GM19452 (cell line): ENCODE results near the gene ZSCAN4.

Experiments
- ATAC-seq: cut with Tn5 transposase; IDR thresholded peaks from one replicate; pipeline ENCODE4 v1.9.1; 2021; ENCODE audit not compliant: unreplicated experiment

Gene ZSCAN4

GRCh38 chr19:57675881-57676280 lies 7.1 kb downstream of the ZSCAN4 start:
- no peak for ATAC-seq

GRCh38 chr19:57682226-57682766 lies 13.6 kb downstream of the ZSCAN4 start:
- ATAC-seq, result no peak

- ATAC-seq, result no peak
Observed at GRCh38 chr19:57686727-57687126, 18.0 kb downstream of the ZSCAN4 start.

GRCh38 chr19:57687363-57688010 lies 18.8 kb downstream of the ZSCAN4 start:
- no peak for ATAC-seq

GRCh38 chr19:57688011-57688763 lies 19.5 kb downstream of the ZSCAN4 start:
- ATAC-seq, result no peak

GRCh38 chr19:57689750-57690149 lies 21.0 kb downstream of the ZSCAN4 start:
- ATAC-seq, result no peak

- no peak for ATAC-seq
Observed at GRCh38 chr19:57701625-57702024, 32.9 kb downstream of the ZSCAN4 start.

GRCh38 chr19:57706346-57706745 lies 37.6 kb downstream of the ZSCAN4 start:
- ATAC-seq, result no peak

GRCh38 chr19:57708641-57709361 lies 40.1 kb downstream of the ZSCAN4 start, which contains the start of gene ZNF154:
Gene ZNF154, minus strand, starts transcription at chr19:57709204. Its CDS starts 233 bp downstream, at chr19:57708971.
- no peak for ATAC-seq

GRCh38 chr19:57709616-57710015 lies 40.9 kb downstream of the ZSCAN4 start:
- ATAC-seq, result no peak

- ATAC-seq, result no peak
Observed at GRCh38 chr19:57712222-57712621, 43.5 kb downstream of the ZSCAN4 start.

- no peak for ATAC-seq
Observed at GRCh38 chr19:57719424-57719823, 50.7 kb downstream of the ZSCAN4 start.

- no peak for ATAC-seq
Observed at GRCh38 chr19:57719901-57720519, 51.3 kb downstream of the ZSCAN4 start.

GRCh38 chr19:57720878-57721277 lies 52.1 kb downstream of the ZSCAN4 start:
- ATAC-seq, result no peak
